G401.6 (cell line): ENCODE results near the gene SKIDA1.

Source experiments
- FAIRE-seq: peaks from 2 replicates; lab custom pipeline; 2012; peaks lifted over from hg19 to GRCh38; lab: Jason Lieb, UNC

The SKIDA1 gene

DNA sequence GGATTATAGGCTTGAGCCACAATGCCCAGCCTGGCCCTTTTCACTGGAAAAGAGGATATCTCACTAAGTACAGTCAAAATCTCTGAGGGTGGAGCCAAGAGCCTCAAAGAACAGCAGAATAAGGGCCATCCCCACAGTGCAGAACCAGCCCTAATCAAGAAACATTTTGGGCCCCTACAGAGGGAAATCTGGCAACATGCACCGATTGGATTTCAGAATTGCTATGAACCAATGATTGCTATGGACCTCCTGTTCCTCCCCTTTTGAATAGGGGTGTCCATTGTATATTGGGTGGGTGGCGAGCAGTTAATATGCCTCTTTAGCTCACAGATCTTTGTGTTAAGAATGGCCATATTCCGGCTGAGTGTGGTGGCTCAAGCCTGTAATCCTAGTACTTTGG lies 42.7 kb downstream of the SKIDA1 start:
- no peak for FAIRE-seq

DNA sequence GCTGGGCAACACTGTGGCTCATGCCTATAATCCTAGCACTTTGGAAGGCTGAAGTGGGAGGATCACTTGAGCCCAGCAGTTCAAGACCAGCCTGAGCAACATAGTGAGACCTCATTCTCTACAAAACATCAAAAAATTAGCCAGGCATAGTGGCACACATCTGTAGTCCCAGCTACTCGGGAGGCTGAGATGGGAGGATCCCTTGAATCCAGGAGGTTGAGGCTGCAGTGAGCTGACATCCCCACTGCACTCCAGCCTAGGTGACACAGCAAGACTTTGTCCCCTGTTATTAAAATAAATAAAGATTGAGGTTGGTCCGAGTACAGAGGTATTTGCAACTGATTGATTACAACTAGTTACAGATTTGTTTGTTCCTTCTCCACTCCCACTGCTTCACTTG lies 44.1 kb downstream of the SKIDA1 start:
- FAIRE-seq = no peak

GRCh38 chr10:21479570-21480315 lies 45.7 kb downstream of the SKIDA1 start:
- no peak for FAIRE-seq

DNA sequence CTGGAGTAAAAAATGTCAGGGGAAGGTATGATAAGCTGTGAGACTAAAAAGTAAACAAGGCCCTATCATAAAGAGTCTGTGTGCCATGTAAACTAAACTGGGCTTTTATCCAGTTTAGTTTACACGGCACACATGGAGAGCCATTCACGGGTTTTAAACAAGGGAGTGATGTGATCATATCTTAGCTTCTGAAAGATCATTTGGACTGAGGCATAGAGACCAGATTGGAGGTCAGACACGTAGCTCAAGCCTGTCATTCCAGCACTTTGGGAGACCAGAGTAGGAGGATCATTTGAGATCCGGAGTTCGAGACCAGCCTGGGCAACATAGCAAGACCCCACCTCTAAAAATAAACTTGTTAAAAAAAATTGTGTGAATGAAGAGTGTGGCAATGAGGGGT lies 50.1 kb downstream of the SKIDA1 start:
- FAIRE-seq = no peak

GRCh38 chr10:21473541-21473940 lies 51.9 kb downstream of the SKIDA1 start:
- FAIRE-seq = no peak

- no peak for FAIRE-seq
Measured at GRCh38 chr10:21473135-21473534, 52.3 kb downstream of the SKIDA1 start.

GRCh38 chr10:21468086-21468485 lies 57.4 kb downstream of the SKIDA1 start:
- no peak for FAIRE-seq

GRCh38 chr10:21467633-21468032 lies 57.8 kb downstream of the SKIDA1 start:
- no peak for FAIRE-seq

GRCh38 chr10:21464134-21464533 lies 61.3 kb downstream of the SKIDA1 start:
- FAIRE-seq = no peak
